H1 (cell line): Measurements from ENCODE around the gene DCX. TPM values are rescaled to one million over a fixed set of nuclear protein-coding genes. Genes with fewer than 3 reads are reported as not detected.

Experiments used
- RFX5 ChIP-seq: IDR thresholded peaks from 2 replicates; pipeline ENCODE4 v1.6.1; 2011; ENCODE audit warnings: low read depth, low read length, improper control_type of control experiment, borderline replicate concordance
- SIRT6 ChIP-seq: IDR thresholded peaks from one replicate; pipeline ENCODE4 v1.7.1; 2012; ENCODE audit warnings: low read length, inconsistent platforms
- polyA plus RNA-seq, 7 experiments: library from polyadenylated mRNA; depleted of rRNA in 3 of 7; stranded (reverse) in 5 of 7; unstranded in 2 of 7; fragments of >200 nt in 5 of 7; fragments of 200-250 nt in 2 of 7; gene quantifications; 1 replicate in 5 of 7; 2 replicates in 1 of 7; 4 replicates in 1 of 7; pipeline versions ENCODE4 v1.2.1 to v1.2.3, GENCODE V29; 2011 to 2013; ENCODE audit warnings: missing spikeins in 2 of 7, mixed read lengths in 2 of 7
- total RNA-seq: library from RNA; stranded (reverse); fragmentation: NEBNext Ultra II Directional; extraction: Animal tissue kit (Norgen Biotek cat#: 25700); gene quantifications from 2 replicates; pipeline ENCODE4 v1.2.1, GENCODE V29; 2021
- TF ChIP-seq, protein P1 (sequence below): IDR thresholded peaks from 2 replicates; pipeline ENCODE4 v1.6.1; 2012; ENCODE audit warnings: low read length, inconsistent platforms

Gene DCX
- total and polyA plus RNA-seq, 2 of the 8 experiments (the other 6 are each of a cell fraction or from before 2014, with no cell fraction given) = 1.3 to 3.3 TPM

DNA sequence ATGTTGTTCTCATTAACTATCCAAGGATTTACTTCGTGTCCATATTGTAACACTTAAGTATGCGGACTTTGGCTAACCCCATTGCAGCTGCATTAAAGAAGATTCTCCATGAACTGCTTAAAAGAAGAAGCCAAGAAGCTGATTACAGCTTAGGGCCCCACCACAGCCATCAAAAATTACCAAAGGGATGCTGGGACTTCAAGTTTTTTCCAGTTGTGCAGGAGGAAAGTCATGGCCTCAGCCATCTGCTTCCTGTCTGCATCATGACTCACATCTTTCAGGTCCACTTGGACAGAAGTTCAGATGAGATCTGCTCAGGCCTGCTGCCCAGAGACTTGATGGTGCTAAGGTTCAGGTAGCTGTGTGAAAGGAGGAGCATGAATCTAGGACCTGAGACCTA, 102.9 kb downstream of the DCX start (continued):
- TF ChIP-seq SIRT6 (no peak), RFX5 (no peak)
- TF ChIP-seq, protein P1, sequence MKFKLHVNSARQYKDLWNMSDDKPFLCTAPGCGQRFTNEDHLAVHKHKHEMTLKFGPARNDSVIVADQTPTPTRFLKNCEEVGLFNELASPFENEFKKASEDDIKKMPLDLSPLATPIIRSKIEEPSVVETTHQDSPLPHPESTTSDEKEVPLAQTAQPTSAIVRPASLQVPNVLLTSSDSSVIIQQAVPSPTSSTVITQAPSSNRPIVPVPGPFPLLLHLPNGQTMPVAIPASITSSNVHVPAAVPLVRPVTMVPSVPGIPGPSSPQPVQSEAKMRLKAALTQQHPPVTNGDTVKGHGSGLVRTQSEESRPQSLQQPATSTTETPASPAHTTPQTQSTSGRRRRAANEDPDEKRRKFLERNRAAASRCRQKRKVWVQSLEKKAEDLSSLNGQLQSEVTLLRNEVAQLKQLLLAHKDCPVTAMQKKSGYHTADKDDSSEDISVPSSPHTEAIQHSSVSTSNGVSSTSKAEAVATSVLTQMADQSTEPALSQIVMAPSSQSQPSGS = no peak
